Retinal pigment epithelial cell (primary cell): ENCODE results near the gene RNF2.
"Not testable (repeated sequence)": the region's sequence is repeated elsewhere in the genome, so short reads cannot be mapped to it uniquely, and the experiment has no call there.

ENCODE experiments used
- DNase-seq: peaks from one replicate; pipeline ENCODE4 v3.0.0-alpha.2; 2010; ENCODE audit warnings: low read depth
- H3K4me3 ChIP-seq: 2 replicates; pipeline ENCODE4 v1.5.1; 2011; ENCODE audit warnings: mild to moderate bottlenecking, low read length, control low read depth, moderate library complexity
- TF ChIP-seq, protein P1 (sequence below): conservative IDR thresholded peaks from 2 replicates; pipeline ENCODE4 v1.5.1; 2011; ENCODE audit warnings: low read depth, low read length, control low read depth, inconsistent platforms

Gene RNF2

DNA sequence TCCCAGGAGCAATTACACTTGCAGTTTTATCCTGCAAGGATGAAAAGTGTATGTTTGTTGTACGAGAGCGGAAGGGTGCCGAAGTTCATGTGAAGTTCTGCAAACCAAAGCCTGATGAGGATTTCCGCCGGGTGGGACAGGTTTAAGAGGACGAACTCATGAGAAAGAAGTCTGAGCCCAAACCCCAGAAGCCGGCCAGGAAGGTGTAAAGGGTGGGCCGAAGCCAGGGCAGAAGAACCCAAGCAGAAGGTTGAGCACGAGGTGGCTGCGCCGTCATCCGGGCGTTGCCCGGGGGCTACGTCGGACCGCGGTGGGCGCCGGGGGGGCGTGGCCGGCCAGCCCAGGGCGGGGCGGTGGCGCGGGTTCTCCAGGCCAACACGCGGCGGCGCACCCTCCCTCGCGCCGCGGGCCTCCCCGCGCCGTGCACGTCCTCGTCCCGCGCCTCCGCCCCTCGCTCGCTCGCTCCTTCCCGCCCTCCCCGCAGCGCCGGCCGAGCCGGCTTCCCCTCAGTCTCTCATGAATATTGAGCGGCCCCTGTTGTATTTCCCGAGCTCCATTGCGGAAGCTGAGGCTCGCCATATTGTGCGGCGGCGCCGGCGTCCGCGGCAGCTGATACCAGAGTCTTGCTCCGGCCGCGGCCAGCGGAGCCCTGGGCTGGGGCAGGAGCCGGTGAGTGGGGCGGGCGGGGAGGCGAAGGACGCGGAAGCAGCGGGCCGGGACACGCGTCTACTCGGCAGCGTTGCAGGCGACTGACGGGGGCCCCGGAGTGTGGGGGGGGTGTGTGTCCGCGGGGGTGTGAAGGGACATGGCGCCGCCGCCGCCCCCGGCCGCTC lies at the start of gene RNF2:
Gene RNF2 (plus strand): TSS at position 578 of the 833 bp plus-strand sequence. CDS start 41,996 bp downstream, outside the sequence.
- H3K4me3 ChIP-seq = peak within 1 kb of the TSS; percentile 89
- TF ChIP-seq, protein P1, sequence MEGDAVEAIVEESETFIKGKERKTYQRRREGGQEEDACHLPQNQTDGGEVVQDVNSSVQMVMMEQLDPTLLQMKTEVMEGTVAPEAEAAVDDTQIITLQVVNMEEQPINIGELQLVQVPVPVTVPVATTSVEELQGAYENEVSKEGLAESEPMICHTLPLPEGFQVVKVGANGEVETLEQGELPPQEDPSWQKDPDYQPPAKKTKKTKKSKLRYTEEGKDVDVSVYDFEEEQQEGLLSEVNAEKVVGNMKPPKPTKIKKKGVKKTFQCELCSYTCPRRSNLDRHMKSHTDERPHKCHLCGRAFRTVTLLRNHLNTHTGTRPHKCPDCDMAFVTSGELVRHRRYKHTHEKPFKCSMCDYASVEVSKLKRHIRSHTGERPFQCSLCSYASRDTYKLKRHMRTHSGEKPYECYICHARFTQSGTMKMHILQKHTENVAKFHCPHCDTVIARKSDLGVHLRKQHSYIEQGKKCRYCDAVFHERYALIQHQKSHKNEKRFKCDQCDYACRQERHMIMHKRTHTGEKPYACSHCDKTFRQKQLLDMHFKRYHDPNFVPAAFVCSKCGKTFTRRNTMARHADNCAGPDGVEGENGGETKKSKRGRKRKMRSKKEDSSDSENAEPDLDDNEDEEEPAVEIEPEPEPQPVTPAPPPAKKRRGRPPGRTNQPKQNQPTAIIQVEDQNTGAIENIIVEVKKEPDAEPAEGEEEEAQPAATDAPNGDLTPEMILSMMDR = no peak
- peak; percentile 34 for DNase-seq

DNA sequence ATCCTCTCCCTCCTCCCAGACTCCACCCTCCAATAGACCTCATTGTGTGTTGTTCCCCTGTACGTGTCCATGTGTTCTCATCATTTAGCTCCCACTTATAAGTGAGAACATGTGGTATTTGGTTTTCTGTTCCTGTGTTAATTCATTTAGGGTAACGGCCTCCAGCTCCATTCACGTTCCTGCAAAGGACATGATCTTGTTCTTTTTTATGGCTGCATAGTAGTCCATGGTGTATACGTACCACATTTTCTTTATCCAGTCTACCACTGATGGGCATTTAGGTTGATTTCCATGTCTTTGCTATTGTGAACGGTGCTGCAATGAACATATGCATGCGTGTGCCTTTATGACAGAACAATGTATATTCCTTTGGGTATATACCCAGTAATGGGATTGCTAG lies 45.4 kb upstream of the RNF2 start:
- H3K4me3 ChIP-seq, DNase-seq: not testable (repeated sequence)

DNA sequence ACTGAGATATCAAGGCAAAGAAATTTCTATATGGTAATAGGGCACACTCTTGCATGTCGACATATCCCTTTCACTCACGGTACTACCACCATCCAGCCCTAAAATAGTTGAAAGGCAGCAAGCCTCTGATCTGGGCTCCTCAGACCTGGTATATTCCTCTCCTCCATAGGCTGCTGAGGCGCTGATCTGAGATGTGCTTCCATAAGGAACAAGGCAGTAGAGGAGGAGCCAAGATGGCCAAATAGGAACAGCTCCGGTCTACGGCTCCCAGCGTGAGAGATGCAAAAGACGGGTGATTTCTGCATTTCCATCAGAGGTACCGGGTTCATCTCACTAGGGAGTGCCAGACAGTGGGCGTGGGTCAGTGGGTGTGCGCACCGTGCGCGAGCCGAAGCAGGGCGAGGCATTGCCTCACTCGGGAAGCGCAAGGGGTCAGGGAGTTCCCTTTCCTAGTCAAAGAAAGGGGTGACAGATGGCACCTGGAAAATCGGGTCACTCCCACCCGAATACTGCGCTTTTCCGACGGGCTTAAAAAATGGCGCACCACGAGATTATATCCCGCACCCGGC lies 44.0 kb upstream of the RNF2 start:
- DNase-seq, H3K4me3 ChIP-seq: not testable (repeated sequence)

DNA sequence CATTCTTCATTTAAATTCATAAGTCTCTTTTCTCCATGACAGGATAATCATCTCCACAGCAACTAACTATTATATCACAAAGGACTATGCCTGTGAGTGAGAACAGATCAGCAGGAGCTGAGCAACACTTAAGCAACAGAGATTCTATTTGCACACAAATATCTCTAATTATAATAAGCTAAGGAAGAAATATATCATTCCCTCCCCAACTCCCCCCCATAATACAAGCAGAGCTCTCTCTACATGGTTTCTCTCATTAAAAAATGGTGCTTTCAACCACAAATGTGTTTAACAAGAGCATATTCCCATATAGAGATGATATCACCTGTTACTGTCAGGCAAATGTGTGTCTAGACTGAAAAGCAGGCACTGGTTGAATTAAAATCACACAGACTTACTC lies 36.5 kb upstream of the RNF2 start:
- H3K4me3 ChIP-seq = no peak overlapping the region
- DNase-seq = no peak
- TF ChIP-seq, protein P1 = no peak

DNA sequence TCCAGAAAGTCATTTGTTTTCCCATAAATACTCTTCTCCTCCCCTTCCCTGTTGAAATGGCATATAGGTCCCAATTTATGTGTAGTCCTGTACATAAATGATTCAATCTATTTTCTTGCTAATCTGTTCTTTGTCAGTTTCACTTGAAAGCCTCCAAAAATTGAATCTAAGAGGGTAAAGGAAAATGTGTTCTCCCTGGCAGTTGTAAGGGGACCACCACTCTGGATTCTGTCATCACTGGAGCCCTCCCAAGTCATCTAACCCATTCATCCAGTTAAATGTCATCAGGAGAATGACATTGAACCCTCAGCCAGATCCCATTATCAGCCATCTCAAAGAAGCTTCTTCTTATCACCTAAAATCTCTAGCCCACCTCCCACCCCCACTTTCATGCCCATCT lies 35.0 kb upstream of the RNF2 start:
- H3K4me3 ChIP-seq = no peak overlapping the region
- TF ChIP-seq, protein P1 = no peak

DNA sequence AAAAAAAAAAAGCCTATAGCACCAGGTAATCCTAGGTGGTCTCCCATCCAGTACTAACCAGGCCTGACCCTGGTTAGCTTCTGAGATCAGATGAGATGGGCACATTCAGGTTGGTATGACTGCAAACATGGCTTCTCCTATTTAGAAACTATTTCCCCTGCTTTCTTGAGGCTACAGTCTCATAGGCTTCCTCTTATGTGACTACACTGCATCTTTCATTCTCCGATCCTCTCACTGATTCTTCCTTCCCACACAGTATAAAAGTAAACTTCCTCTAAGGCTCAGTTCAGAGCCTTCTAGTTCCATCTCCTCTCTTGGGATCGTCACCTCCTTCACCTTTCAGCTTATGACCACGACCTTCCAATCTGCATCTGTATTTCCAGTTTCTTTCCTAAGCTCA lies 30.4 kb upstream of the RNF2 start:
- H3K4me3 ChIP-seq = no peak overlapping the region
- TF ChIP-seq, protein P1 = no peak
- DNase-seq = no peak

More for the DNA sequence above, 35.0 kb upstream of the RNF2 start:
- no peak for DNase-seq

DNA sequence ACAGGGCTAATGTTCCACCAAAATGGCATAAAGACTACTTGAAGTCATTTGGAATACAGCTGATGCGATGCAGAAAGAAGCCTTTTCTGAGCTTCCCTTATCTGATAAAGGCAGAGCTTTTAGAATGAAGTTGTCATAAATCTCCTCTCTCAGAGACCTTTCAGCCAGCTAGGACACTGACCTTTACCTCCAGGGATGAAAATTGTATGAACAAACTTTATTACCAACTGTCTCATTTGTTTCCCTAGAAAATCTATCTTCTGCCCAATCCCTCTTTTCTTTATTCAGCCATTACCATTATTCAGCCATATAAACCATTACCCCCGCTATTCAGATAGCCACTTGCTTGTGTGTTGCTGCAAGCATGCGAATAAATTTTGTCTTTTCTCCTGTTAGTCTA lies 29.7 kb upstream of the RNF2 start:
- H3K4me3 ChIP-seq = no peak overlapping the region
- DNase-seq = no peak
- TF ChIP-seq, protein P1 = no peak

DNA sequence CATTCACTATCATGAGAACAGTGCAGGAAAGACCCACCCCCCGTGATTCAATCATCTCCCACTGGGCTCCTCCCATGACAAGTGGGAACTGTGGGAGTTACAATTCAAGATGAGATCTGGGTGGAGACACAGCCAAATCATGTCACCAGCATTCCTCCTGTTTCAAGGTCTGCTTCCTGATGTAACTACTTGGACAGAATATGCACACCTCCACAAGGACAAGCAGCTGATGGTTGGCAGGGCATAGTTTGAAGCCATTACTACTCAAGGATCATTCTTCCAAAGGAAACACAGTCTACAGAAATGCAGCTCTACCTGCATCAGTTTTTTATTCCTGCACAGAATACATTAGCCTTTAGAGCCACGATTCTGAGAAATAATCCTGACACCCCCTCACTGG lies 28.5 kb upstream of the RNF2 start:
- H3K4me3 ChIP-seq = no peak overlapping the region
- no peak for DNase-seq
- TF ChIP-seq, protein P1 = no peak
